Hepatocyte (in vitro differentiated cells): Measurements from ENCODE around the gene MIA. TPM values are rescaled to one million over a fixed set of nuclear protein-coding genes. Genes with fewer than 3 reads are reported as not detected.
"Not testable (repeated sequence)": the region's sequence is repeated elsewhere in the genome, so short reads cannot be mapped to it uniquely, and the experiment has no call there.

Experiments
- DNase-seq: peaks from one replicate; pipeline ENCODE4 v3.0.0-alpha.2; 2016; ENCODE audit warnings: low spot score
- H2AFZ ChIP-seq: fragments of 200-600 bp; sonication (generic); 2 replicates; pipeline ENCODE4 v1.6.0; 2016; ENCODE audit warnings: antibody characterized with exemption, mild to moderate bottlenecking
- H3K27ac ChIP-seq: fragments of 200-600 bp; sonication (generic); 2 replicates; pipeline ENCODE4 v1.5.1; 2016; ENCODE audit warnings: mild to moderate bottlenecking
- H3K27me3 ChIP-seq: fragments of 200-600 bp; sonication (generic); 2 replicates; pipeline ENCODE4 v1.6.1; 2016
- H3K36me3 ChIP-seq: fragments of 200-600 bp; sonication (generic); replicated peaks from 2 replicates; pipeline ENCODE4 v1.5.1; 2016; ENCODE audit warnings: low read depth; ENCODE audit not compliant: insufficient read depth
- H3K4me1 ChIP-seq: fragments of 200-600 bp; sonication (generic); 2 replicates; pipeline ENCODE4 v1.5.1; 2016; ENCODE audit warnings: mild to moderate bottlenecking, moderate library complexity; ENCODE audit not compliant: insufficient read depth
- H3K4me2 ChIP-seq: fragments of 200-600 bp; sonication (generic); 2 replicates; pipeline ENCODE4 v1.6.0; 2016
- H3K4me3 ChIP-seq: fragments of 200-600 bp; sonication (generic); 2 replicates; pipeline ENCODE4 v1.5.1; 2016; ENCODE audit warnings: mild to moderate bottlenecking
- H3K79me2 ChIP-seq: fragments of 200-600 bp; sonication (generic); 2 replicates; pipeline ENCODE4 v1.6.0; 2017; ENCODE audit warnings: mild to moderate bottlenecking
- H3K9me2 ChIP-seq: fragments of 200-600 bp; sonication (generic); replicated peaks from 2 replicates; pipeline ENCODE4 v1.6.0; 2017; ENCODE audit warnings: mild to moderate bottlenecking; ENCODE audit not compliant: insufficient read depth
- H3K9me3 ChIP-seq: fragments of 200-600 bp; sonication (generic); 2 replicates; pipeline ENCODE4 v1.5.1; 2016; ENCODE audit warnings: low read depth, mild to moderate bottlenecking
- H4K20me1 ChIP-seq: fragments of 200-600 bp; sonication (generic); 2 replicates; pipeline ENCODE4 v1.6.0; 2016; ENCODE audit warnings: mild to moderate bottlenecking; ENCODE audit not compliant: insufficient read depth, poor library complexity, severe bottlenecking
- WGBS: methylation state at CpG from one replicate; pipeline ENCODE4 v1.1.6; 2016; ENCODE audit warnings: low lambda C conversion rate; ENCODE audit errors: missing lambda C conversion rate; 5-methylcytosine and 5-hydroxymethylcytosine counted together
- polyA plus RNA-seq: library from polyadenylated mRNA; unstranded; fragments of >200 nt; fragmentation: Nextera tagmentation; extraction: Ambion mirVana; gene quantifications from 2 replicates; pipeline ENCODE4 v1.2.1, GENCODE V29; 2016
- total RNA-seq: library from RNA; depleted of rRNA; stranded (reverse); fragments of >200 nt; gene quantifications from 2 replicates; pipeline ENCODE4 v1.2.3, GENCODE V29; 2014

The MIA gene
- total and polyA plus RNA-seq, 2 experiments from 2014 or later = 0.86 TPM; not detected in 1

GRCh38 chr19:40825460-40826095, 50.3 kb downstream of the MIA start:
- peaks cover 26% of the 10 kb centered on the region for H3K4me1 ChIP-seq
- not testable (repeated sequence) for H3K79me2 ChIP-seq, H4K20me1 ChIP-seq, H2AFZ ChIP-seq, H3K9me2 ChIP-seq, H3K36me3 ChIP-seq, H3K27me3 ChIP-seq, H3K27ac ChIP-seq, H3K9me3 ChIP-seq, H3K4me2 ChIP-seq, H3K4me3 ChIP-seq, DNase-seq
- WGBS = 98% methylated on average over 6 of the region's 6 CpGs

GRCh38 chr19:40826312-40826698, 51.0 kb downstream of the MIA start:
- not testable (repeated sequence) for H3K4me3 ChIP-seq, H4K20me1 ChIP-seq, H3K9me2 ChIP-seq, DNase-seq, H3K27ac ChIP-seq, H3K79me2 ChIP-seq, H3K27me3 ChIP-seq, H3K4me2 ChIP-seq, H2AFZ ChIP-seq, H3K36me3 ChIP-seq, H3K9me3 ChIP-seq
- 86% methylated on average over 5 of the region's 14 CpGs for WGBS
- H3K4me1 ChIP-seq = peaks cover 29% of the 10 kb centered on the region

GRCh38 chr19:40826699-40827385, 51.5 kb downstream of the MIA start:
- H3K4me3 ChIP-seq, H3K9me2 ChIP-seq, H3K27me3 ChIP-seq, H3K4me2 ChIP-seq, H3K36me3 ChIP-seq, H4K20me1 ChIP-seq, H3K79me2 ChIP-seq, DNase-seq, H3K27ac ChIP-seq, H2AFZ ChIP-seq, H3K9me3 ChIP-seq: not testable (repeated sequence)
- peaks cover 33% of the 10 kb centered on the region for H3K4me1 ChIP-seq
- 87% methylated on average over 29 of the region's 29 CpGs for WGBS

Other genes with a start within 250 kb of the MIA start
- 22.6 and 44.6 TPM in 2 replicates for gene SHKBP1, start 198.6 kb upstream of the MIA start, total RNA-seq
- 81.3 and 83.6 TPM in 2 replicates for gene SHKBP1, start 198.6 kb upstream of the MIA start, polyA plus RNA-seq
- gene LTBP4, start 174.2 kb upstream of the MIA start, total RNA-seq = 45.6 and 50.2 TPM in 2 replicates
- 163 and 185 TPM in 2 replicates for gene LTBP4, start 174.2 kb upstream of the MIA start, polyA plus RNA-seq
- 15.7 and 26.0 TPM in 2 replicates for gene NUMBL, start 84.9 kb upstream of the MIA start, total RNA-seq
- gene NUMBL, start 84.9 kb upstream of the MIA start, polyA plus RNA-seq = 31.3 and 32.1 TPM in 2 replicates
- 46.2 and 49.2 TPM in 2 replicates for gene COQ8B, start 58.6 kb upstream of the MIA start, total RNA-seq
- 40.2 and 40.7 TPM in 2 replicates for gene COQ8B, start 58.6 kb upstream of the MIA start, polyA plus RNA-seq
- 52.3 and 52.9 TPM in 2 replicates for gene ITPKC, start 58.4 kb upstream of the MIA start, total RNA-seq
- gene ITPKC, start 58.4 kb upstream of the MIA start, polyA plus RNA-seq = 67.6 and 75.8 TPM in 2 replicates
- gene ACTMAP, start 25.0 kb upstream of the MIA start, total RNA-seq = 3.2 and 3.8 TPM in 2 replicates
- 14.8 and 19.1 TPM in 2 replicates for gene ACTMAP, start 25.0 kb upstream of the MIA start, polyA plus RNA-seq
- gene SNRPA, start 24.3 kb upstream of the MIA start, total RNA-seq = 25.1 and 33.2 TPM in 2 replicates
- gene SNRPA, start 24.3 kb upstream of the MIA start, polyA plus RNA-seq = 86.9 and 95.0 TPM in 2 replicates
- gene RAB4B, start 2.7 kb downstream of the MIA start, total RNA-seq = 20.2 and 29.1 TPM in 2 replicates
- 49.3 and 60.8 TPM in 2 replicates for gene RAB4B, start 2.7 kb downstream of the MIA start, polyA plus RNA-seq
- 84.4 and 88.4 TPM in 2 replicates for gene EGLN2, start 23.7 kb downstream of the MIA start, total RNA-seq
- 119 and 121 TPM in 2 replicates for gene EGLN2, start 23.7 kb downstream of the MIA start, polyA plus RNA-seq
- gene CYP2A6, start 74.9 kb downstream of the MIA start, total RNA-seq = 1.1 and 1.4 TPM in 2 replicates
- gene CYP2A6, start 74.9 kb downstream of the MIA start, polyA plus RNA-seq = 0.50 and 1.7 TPM in 2 replicates
- gene CYP2A7, start 106.7 kb downstream of the MIA start, total RNA-seq = not detected in 2 replicates
- not detected in 2 replicates for gene CYP2A7, start 106.7 kb downstream of the MIA start, polyA plus RNA-seq
- 1.2 and 1.7 TPM in 2 replicates for gene CYP2B6, start 215.8 kb downstream of the MIA start, total RNA-seq
- 0.88 and 1.0 TPM in 2 replicates for gene CYP2B6, start 215.8 kb downstream of the MIA start, polyA plus RNA-seq